Stomach (tissue), 9 donors: ENCODE measurements around the gene HOXD10. TPM values are rescaled to one million over a fixed set of nuclear protein-coding genes. Genes with fewer than 3 reads are reported as not detected.

Experiments used
- DNase-seq, 2 donors: peaks; one replicate each; pipeline versions ENCODE4 v3.0.0 to v3.0.0-alpha.2; 2013 to 2019
- H3K27ac ChIP-seq, 5 donors: fragments of 200-600 bp in 4 of 5; sonication (generic) in 4 of 5; one replicate each; pipeline ENCODE4 v1.5.1; 2013 to 2019; ENCODE audit warnings: mild to moderate bottlenecking in 1 of 5, moderate library complexity in 1 of 5
- H3K27me3 ChIP-seq, 3 donors: fragments of 200-600 bp; sonication (generic); one replicate each; pipeline ENCODE4 v1.5.1; 2017 to 2019; ENCODE audit warnings: mixed run types in 1 of 3
- H3K36me3 ChIP-seq, 4 donors: fragments of 200-600 bp; sonication (generic); 1 replicate in 3 of 4; 2 replicates in 1 of 4; pipeline ENCODE4 v1.5.1; 2016 to 2019
- H3K4me1 ChIP-seq, 4 donors: fragments of 200-600 bp; sonication (generic); one replicate each; pipeline ENCODE4 v1.5.1; 2016 to 2019
- H3K4me3 ChIP-seq, 4 donors: fragments of 200-600 bp; sonication (generic) in 3 of 4; one replicate each; pipeline ENCODE4 v1.5.1; 2016 to 2019; ENCODE audit warnings: mild to moderate bottlenecking in 1 of 4
- H3K9me3 ChIP-seq, 4 donors: fragments of 200-600 bp; sonication (generic); one replicate each; pipeline ENCODE4 v1.5.1; 2016 to 2019
- CTCF ChIP-seq, 7 experiments: fragments of 450-650 bp in 4 of 7; fragments of 200-600 bp in 3 of 7; sonication (generic) in 3 of 7; IDR thresholded peaks; one replicate each; pipeline ENCODE4 v1.5.1; 2016 to 2019; ENCODE audit warnings: antibody characterized with exemption in 7 of 7, control low read depth in 2 of 7, mild to moderate bottlenecking in 1 of 7
- EP300 ChIP-seq: sonication (generic); formaldehyde crosslinking; IDR thresholded peaks from one replicate; pipeline ENCODE4 v1.6.1; 2017; ENCODE audit warnings: antibody characterized with exemption
- POLR2A ChIP-seq, 4 donors: fragments of 450-650 bp; IDR thresholded peaks; one replicate each; pipeline ENCODE4 v1.6.1; 2016; ENCODE audit warnings: antibody characterized with exemption in 4 of 4, control low read depth in 2 of 4, mild to moderate bottlenecking in 1 of 4, moderate library complexity in 1 of 4
- POLR2AphosphoS5 ChIP-seq, 3 donors: sonication (generic); formaldehyde crosslinking; IDR thresholded peaks; one replicate each; pipeline ENCODE4 v1.6.1; 2016; ENCODE audit warnings: antibody characterized with exemption in 3 of 3
- WGBS, 5 donors: extraction: QIAGEN DNeasy Blood & Tissue Kit in 3 of 5; methylation state at CpG; one replicate each; pipeline versions ENCODE4 v1.1.5 to v1.1.7; 2013 to 2018; 5-methylcytosine and 5-hydroxymethylcytosine counted together
- intact Hi-C: fragments of 100-400 bp; cut with DNase I; formaldehyde crosslinking; loops from one replicate; pipeline ENCODE4 v1.15.1; 2023; ENCODE audit warnings: low total_unique reads
- polyA plus RNA-seq, 3 donors: library from polyadenylated mRNA; stranded (reverse); fragments of 200-250 nt; gene quantifications; one replicate each; pipeline ENCODE4 v1.2.3, GENCODE V29; 2013
- total RNA-seq, 5 donors: library from RNA; depleted of rRNA; stranded (reverse); fragments of >200 nt; gene quantifications; one replicate each; pipeline versions ENCODE4 v1.1.0 to v1.2.3, GENCODE V29; 2014 to 2016
- donor health status: healthy with polysubstance abuse.
- donor health status: Bipolar disorder and iron deficiency.
- donor health status: healthy.

Gene HOXD10
- total and polyA plus RNA-seq, 8 donors = 2.6 TPM; not detected in 7

DNA sequence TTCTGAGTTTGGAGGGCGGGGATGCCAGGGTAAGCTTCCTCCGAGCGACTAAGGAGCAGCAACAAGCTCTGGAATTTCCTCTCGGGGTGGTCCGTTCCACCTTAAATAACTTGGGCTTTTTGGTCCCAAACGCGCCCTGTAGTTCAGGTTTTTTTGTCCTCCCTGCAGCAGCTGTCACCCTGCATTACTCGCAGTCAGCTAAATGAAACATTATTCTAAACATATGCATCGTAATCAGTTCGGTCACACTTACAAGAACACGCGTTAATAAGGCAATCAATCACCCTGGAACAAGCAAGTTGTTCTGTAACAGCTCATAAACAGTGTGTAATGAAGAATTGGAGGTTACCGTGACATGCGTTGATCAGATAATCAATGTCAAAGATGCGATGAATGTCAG lies 41.1 kb upstream of the HOXD10 start:
- Histone ChIP-seq H3K27me3 (peaks cover 44 to 100% (median 99%) of the 10 kb centered on the region in 3 donors), H3K9me3 (peaks cover 0 to 12% (median 8%) of the 10 kb centered on the region in 4 donors), H3K4me1 (peaks cover 4 to 30% (median 18%) of the 10 kb centered on the region in 4 donors), H3K4me3 (no peak overlapping the region), H3K27ac (no peak overlapping the region), H3K36me3 (no peaks in the 10 kb centered on the region)
- intact Hi-C loops = no loop called here
- TF ChIP-seq POLR2AphosphoS5 (IDR thresholded peaks at IDR 0.05) (no peak), EP300 (no peak)
- no peak for DNase-seq
- 6 to 14% (median 12%) methylated on average over 15 of the region's 15 CpGs for WGBS, 5 donors

- TF ChIP-seq POLR2AphosphoS5 (IDR thresholded peaks at IDR 0.05) = no peak
- no peak for TF ChIP-seq CTCF (IDR thresholded peaks at IDR 0.05)
- no peak for TF ChIP-seq POLR2A (IDR thresholded peaks at IDR 0.05)
- no peak for TF ChIP-seq EP300
- intact Hi-C loops = no loop called here
- H3K9me3 ChIP-seq = peaks cover 0 to 17% (median 13%) of the 10 kb centered on the region in 4 donors
- WGBS, 5 donors = 18 to 29% (median 24%) methylated on average over 7 of the region's 7 CpGs
- H3K27me3 ChIP-seq = peaks cover 46 to 100% (median 99%) of the 10 kb centered on the region in 3 donors
- H3K36me3 ChIP-seq = no peaks in the 10 kb centered on the region
- H3K4me1 ChIP-seq = peaks cover 4 to 35% (median 22%) of the 10 kb centered on the region in 4 donors
- no peak overlapping the region for H3K27ac ChIP-seq
- H3K4me3 ChIP-seq = no peak overlapping the region
- no peak for DNase-seq
These were observed 40.5 kb upstream of the HOXD10 start for GRCh38 chr2:176076063-176076462.

- intact Hi-C loops = no loop called here
- Histone ChIP-seq H3K4me3 (no peak overlapping the region), H3K27me3 (peaks cover 45 to 100% (median 99%) of the 10 kb centered on the region in 3 donors), H3K9me3 (peaks cover 2 to 25% (median 21%) of the 10 kb centered on the region in 4 donors), H3K4me1 (peaks cover 4 to 27% (median 19%) of the 10 kb centered on the region in 4 donors), H3K36me3 (no peaks in the 10 kb centered on the region), H3K27ac (no peak overlapping the region)
- TF ChIP-seq EP300 (no peak), POLR2AphosphoS5 (IDR thresholded peaks at IDR 0.05) (no peak), POLR2A (IDR thresholded peaks at IDR 0.05) (no peak), CTCF (IDR thresholded peaks at IDR 0.05) (no peak)
- 9 to 18% (median 15%) methylated on average over 2 of the region's 2 CpGs for WGBS, 5 donors
- no peak for DNase-seq
These were observed 39.8 kb upstream of the HOXD10 start for GRCh38 chr2:176076796-176077195.

GRCh38 chr2:176078541-176079284 lies 37.9 kb upstream of the HOXD10 start:
- no peaks in the 10 kb centered on the region for H3K36me3 ChIP-seq
- H3K4me3 ChIP-seq = no peak overlapping the region
- TF ChIP-seq POLR2AphosphoS5 (IDR thresholded peaks at IDR 0.05) (no peak), POLR2A (IDR thresholded peaks at IDR 0.05) (no peak)
- H3K9me3 ChIP-seq = peaks cover 9 to 42% (median 29%) of the 10 kb centered on the region in 4 donors
- 7 to 12% (median 8%) methylated on average over 25 of the region's 25 CpGs for WGBS, 5 donors
- no peak overlapping the region for H3K27ac ChIP-seq
- peaks cover 0 to 45% (median 26%) of the 10 kb centered on the region in 4 donors for H3K4me1 ChIP-seq
- DNase-seq = no peak
- intact Hi-C loops = no loop called here
- H3K27me3 ChIP-seq = peaks cover 63 to 100% (median 99%) of the 10 kb centered on the region in 3 donors

DNA sequence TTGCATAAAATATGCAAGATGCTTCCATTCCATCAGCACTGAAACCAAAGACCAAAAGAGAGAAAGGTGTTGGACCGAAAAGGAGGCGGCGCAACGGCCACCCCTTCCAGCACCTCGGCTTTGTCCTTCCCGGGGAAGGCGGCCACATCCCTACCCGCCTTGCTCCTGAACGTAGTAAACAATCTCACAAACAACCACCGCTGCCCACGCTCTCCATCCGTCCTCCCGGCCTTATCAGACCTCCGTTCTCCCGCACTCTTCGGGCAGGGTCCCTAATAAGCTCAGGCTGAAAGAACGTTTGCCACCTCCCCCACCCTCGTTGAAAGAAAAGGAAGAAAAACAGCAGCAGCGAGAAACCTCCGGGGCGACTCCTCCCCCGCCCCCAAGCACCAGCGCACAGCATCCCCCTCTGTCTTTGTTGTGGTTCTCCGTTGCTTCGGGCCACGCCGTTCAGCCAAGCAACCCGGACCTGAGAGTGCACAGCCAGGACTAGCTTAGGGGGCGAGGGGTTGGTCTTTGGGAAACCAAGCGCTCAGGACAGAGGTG lies 37.2 kb upstream of the HOXD10 start:
- TF ChIP-seq POLR2A (IDR thresholded peaks at IDR 0.05) = no peak
- no peak for TF ChIP-seq POLR2AphosphoS5 (IDR thresholded peaks at IDR 0.05)
- no peak for TF ChIP-seq CTCF (IDR thresholded peaks at IDR 0.05)
- TF ChIP-seq EP300 = no peak
- DNase-seq = no peak
- intact Hi-C loops = no loop called here
- peak overlapping the region in 2 of 4 donors; percentile 33 to 34 for H3K4me3 ChIP-seq
- WGBS, 5 donors = 5 to 9% (median 7%) methylated on average over 30 of the region's 30 CpGs
- H3K27me3 ChIP-seq = peaks cover 62 to 100% (median 99%) of the 10 kb centered on the region in 3 donors
- peaks cover 9 to 48% (median 30%) of the 10 kb centered on the region in 4 donors for H3K9me3 ChIP-seq
- no peak overlapping the region for H3K27ac ChIP-seq
- H3K36me3 ChIP-seq = no peaks in the 10 kb centered on the region
- peaks cover 0 to 45% (median 26%) of the 10 kb centered on the region in 4 donors for H3K4me1 ChIP-seq
